ENCODE measurements around the gene TPSB2.
"Not testable (repeated sequence)": the region's sequence is repeated elsewhere in the genome, so short reads cannot be mapped to it uniquely, and the experiment has no call there.

Gene TPSB2

GRCh38 chr16:1200014-1200627 is 29.9 kb downstream of the TPSB2 start:
- no peak for DNase-seq (ENCODE audit: low read depth in 2 of 2)

- DNase-seq (ENCODE audit: low read depth in 2 of 2) = no peak
These were observed 30.5 kb downstream of the TPSB2 start for GRCh38 chr16:1199347-1200013.

GRCh38 chr16:1198671-1199346 is 31.2 kb downstream of the TPSB2 start:
- DNase-seq (ENCODE audit: low read depth in 2 of 2) = not testable (repeated sequence)

GRCh38 chr16:1198194-1198593 is 31.8 kb downstream of the TPSB2 start:
- no peak for DNase-seq (ENCODE audit: low read depth in 2 of 2)

- DNase-seq (ENCODE audit: low read depth in 2 of 2) = no peak
These were observed 32.6 kb downstream of the TPSB2 start for GRCh38 chr16:1197237-1197866.

- DNase-seq (ENCODE audit: low read depth in 2 of 2) = no peak
These were observed 33.5 kb downstream of the TPSB2 start for GRCh38 chr16:1196494-1196893.

- no peak for DNase-seq (ENCODE audit: low read depth in 2 of 2)
These were observed 34.7 kb downstream of the TPSB2 start for GRCh38 chr16:1195393-1195666.

GRCh38 chr16:1194665-1195392 is 35.2 kb downstream of the TPSB2 start:
- DNase-seq (ENCODE audit: low read depth in 2 of 2) = no peak

GRCh38 chr16:1193825-1194581 is 36.0 kb downstream of the TPSB2 start:
- DNase-seq (ENCODE audit: low read depth in 2 of 2) = no peak

- DNase-seq (ENCODE audit: low read depth in 2 of 2) = no peak
These were observed 36.7 kb downstream of the TPSB2 start for GRCh38 chr16:1193143-1193824.

GRCh38 chr16:1192384-1193073 is 37.5 kb downstream of the TPSB2 start:
- DNase-seq (ENCODE audit: low read depth in 2 of 2) = no peak

GRCh38 chr16:1190789-1191188 is 39.2 kb downstream of the TPSB2 start:
- DNase-seq (ENCODE audit: low read depth in 2 of 2) = not testable (repeated sequence)

GRCh38 chr16:1189455-1189854 is 40.5 kb downstream of the TPSB2 start:
- no peak for DNase-seq (ENCODE audit: low read depth in 2 of 2)

GRCh38 chr16:1188432-1189189 is 41.4 kb downstream of the TPSB2 start:
- no peak for DNase-seq (ENCODE audit: low read depth in 2 of 2)

GRCh38 chr16:1185460-1186207 is 44.4 kb downstream of the TPSB2 start:
- DNase-seq (ENCODE audit: low read depth in 2 of 2) = not testable (repeated sequence)

GRCh38 chr16:1184980-1185379 is 45.0 kb downstream of the TPSB2 start:
- DNase-seq (ENCODE audit: low read depth in 2 of 2) = no peak

GRCh38 chr16:1184156-1184868 is 45.7 kb downstream of the TPSB2 start:
- no peak for DNase-seq (ENCODE audit: low read depth in 2 of 2)
